ENCODE measurements around the gene SHKBP1.
"Not testable (repeated sequence)": the region's sequence is repeated elsewhere in the genome, so short reads cannot be mapped to it uniquely, and the experiment has no call there.

Gene SHKBP1

DNA sequence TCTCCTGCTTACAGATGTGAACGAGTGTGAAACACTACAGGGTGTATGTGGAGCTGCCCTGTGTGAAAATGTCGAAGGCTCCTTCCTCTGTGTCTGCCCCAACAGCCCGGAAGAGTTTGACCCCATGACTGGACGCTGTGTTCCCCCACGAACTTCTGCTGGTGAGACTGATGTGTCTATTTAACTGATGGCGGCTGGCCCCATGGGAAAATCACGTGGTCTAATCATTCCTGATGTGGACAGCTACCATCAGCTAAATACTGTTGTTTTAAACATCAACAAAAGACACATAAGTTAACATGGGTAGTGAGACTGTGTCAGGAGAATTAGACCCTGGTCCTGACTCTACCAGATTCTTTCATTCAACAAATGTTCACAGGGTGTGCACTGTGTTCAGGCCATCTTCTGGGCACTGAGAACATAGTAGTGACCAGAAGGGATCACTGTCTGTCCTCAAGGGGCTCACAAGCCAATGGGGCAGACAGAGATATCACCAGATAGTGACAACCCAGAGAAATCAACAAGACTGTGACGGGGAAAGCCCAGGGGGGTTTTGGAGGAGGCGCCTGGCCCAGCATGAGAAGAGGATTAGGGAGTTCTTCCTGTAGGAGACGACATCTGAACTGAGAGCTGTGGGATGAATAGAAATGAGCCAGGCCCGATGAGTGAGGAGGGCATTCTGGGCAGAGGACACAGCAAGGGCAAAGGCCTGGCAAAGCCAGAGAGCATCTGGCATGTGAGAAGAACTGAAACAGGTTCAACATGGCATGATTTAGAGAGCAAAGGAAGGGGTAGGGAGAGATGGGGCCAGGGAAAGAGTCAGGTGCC, 42.9 kb downstream of the SHKBP1 start:
- DNase-seq = no peak

DNA sequence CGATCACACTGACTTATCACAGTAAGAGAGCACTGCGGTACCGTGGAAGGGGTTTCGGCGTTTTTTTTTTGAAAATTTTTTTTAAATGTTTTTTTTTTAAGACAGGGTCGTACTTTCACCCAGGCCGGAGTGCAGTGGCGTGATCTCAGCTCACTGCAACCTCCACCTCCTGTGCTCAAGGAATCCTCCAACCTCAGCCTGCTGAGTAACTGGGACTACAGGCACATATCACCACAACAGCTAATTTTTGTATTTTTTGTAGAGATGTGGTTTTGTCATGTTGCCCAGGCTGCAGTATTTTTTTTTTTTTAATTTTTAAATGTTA, 43.5 kb downstream of the SHKBP1 start:
- no peak for DNase-seq

DNA sequence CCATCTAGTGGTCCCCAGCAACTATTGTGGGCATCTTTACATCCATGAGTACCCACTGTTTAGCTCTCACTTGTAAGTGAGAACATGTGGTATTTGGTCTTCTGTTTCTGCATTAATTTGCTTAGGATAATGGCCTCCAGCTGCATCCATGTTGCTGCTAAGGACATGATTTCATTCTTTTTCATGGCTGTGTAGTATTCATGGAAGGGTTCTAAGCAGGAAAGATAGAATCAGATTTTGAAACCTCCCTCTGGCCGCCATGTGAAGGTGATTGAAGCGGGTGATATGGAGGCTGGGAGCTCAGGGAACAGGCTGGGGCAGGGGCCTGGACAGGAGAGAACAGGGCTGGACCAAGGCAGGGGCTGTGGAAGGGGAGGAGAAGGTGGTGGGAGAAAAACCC, 44.6 kb downstream of the SHKBP1 start:
- no peak for DNase-seq

DNA sequence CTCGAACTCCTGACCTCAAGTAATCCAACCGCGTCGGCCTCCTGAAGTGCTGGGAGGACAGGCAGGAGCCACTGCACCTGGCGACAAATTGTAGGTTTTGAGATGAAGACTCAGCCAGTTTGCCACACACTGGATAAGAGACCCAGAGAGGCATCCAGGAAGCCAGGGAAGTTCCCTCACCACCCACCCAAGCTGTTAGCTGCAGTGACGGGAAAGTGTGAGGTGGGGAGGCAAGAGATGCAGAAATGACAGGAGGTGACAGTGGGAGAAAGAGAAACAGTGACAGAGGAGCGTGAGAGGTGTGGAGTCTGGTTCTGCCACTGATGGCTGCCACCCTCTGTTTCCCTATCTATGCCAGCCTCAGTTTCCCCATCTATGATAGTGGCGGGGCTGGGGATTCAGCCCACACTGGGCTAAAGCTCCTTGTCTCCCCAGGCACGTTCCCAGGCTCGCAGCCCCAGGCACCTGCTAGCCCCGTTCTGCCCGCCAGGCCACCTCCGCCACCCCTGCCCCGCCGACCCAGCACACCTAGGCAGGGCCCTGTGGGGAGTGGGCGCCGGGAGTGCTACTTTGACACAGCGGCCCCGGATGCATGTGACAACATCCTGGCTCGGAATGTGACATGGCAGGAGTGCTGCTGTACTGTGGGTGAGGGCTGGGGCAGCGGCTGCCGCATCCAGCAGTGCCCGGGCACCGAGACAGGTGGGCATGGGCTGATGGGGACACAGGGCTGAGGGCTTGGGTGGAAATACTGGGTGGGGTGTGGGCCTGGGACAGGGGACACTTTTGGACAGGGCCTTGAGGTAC, 45.5 kb downstream of the SHKBP1 start:
- DNase-seq = no peak

DNA sequence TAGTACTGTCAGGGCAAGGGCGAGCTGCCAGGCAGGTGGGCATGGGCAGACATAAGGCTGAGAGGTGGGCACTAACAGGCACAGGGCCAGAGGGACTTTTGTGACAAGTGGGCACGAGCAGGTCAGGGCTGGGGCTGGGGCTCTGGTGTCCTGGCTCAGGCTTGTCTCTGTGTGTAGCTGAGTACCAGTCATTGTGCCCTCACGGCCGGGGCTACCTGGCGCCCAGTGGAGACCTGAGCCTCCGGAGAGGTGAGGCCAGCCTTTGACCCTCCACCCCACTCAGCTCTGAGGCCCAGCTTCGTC, 46.1 kb downstream of the SHKBP1 start:
- DNase-seq = no peak

DNA sequence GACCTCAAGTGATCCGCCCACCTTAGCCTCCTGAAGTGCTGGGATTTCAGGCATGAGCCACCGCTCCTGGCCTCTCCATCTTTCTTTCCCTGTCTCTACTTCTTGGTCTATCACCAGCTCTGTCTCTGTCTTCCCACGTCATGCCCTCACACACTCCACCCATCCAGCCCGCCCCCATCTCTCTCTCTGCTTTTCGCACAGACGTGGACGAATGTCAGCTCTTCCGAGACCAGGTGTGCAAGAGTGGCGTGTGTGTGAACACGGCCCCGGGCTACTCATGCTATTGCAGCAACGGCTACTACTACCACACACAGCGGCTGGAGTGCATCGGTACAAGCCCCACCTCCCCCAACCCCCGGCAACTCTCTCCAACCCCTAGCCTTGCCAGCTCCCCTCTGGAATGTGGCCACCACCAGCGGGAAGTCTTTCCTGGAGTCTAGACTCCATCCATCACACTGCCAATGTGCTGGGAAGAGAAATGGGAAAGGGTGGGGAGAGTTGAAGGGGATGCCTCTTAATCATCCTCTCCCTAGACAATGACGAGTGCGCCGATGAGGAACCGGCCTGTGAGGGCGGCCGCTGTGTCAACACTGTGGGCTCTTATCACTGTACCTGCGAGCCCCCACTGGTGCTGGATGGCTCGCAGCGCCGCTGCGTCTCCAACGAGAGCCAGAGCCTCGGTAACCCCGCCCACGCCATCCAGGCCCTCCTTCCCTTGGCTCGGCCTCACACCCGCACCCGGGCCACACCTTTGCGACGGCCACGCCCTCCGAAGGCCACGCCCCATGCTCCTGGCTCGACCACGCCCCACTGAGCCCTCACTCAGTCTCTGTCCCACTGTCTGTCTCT, 47.0 kb downstream of the SHKBP1 start:
- no peak for DNase-seq

DNA sequence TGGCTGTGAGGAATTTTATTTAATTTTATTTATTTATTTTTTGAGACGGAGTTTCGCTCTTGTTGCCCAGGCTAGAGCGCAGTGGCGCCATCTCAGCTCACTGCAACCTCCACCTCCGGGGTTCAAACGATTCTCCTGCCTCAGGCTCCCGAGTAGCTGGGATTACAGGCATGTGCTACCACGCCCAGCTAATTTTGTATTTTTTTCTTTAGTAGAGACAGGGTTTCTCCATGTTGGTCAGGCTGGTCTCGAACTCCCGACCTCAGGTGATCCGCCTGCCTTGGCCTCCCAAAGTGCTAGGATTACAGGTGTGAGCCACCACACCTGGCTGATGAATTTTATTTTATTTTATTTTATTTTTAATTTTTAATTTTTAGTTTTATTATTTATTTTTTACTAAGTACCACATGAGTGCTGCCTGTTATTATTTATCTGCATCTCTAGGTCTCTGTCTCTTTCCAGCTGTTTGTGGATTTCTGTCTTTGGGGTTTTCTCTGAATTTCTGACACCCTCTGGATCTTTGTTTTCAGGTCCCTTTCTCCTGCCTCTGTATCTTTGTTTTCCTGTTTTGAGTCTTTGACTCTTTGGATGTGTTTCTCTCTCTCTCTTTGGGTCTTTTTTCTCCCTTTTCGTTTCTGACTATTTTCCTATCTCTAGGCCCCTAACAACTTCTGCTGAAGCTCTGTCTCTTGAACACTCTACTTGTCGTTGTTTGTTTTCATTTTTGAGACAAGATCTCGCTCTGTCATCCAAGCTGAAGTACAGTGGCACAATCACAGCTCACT, 47.9 kb downstream of the SHKBP1 start:
- DNase-seq = not testable (repeated sequence)

DNA sequence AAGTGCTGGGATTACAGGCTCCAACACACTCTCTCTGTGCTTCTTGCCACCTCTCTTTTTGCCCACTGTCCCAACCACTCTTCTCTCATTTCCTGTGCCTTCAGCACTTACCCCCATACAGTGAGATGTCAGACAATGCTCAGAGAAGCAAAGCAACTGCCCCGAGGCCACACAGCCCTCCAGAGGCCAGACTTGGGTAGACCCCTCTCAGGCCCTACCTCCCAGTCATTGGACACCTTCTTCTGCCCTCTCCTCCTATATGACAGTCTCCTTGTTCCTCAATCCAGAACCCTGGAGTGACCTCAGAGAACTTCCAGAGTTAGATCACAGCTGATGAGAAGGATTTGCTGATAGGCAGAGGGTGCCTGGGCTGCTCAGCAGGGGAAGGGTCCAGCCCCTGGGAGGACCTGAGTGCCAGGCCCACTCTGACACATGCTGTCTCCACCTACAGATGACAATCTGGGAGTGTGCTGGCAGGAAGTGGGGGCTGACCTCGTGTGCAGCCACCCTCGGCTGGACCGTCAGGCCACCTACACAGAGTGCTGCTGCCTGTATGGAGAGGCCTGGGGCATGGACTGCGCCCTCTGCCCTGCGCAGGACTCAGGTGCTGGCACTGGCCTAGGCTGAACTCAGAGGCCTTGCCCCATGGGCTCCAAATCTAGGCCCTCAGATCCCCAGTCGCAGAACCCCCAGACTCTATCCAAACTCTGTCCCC, 48.9 kb downstream of the SHKBP1 start:
- DNase-seq = no peak

DNA sequence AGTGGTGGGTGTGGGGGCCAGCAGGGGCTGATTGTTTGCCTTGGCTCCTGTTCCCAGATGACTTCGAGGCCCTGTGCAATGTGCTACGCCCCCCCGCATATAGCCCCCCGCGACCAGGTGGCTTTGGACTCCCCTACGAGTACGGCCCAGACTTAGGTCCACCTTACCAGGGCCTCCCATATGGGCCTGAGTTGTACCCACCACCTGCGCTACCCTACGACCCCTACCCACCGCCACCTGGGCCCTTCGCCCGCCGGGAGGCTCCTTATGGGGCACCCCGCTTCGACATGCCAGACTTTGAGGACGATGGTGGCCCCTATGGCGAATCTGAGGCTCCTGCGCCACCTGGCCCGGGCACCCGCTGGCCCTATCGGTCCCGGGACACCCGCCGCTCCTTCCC, 50.2 kb downstream of the SHKBP1 start:
- DNase-seq = no peak

DNA sequence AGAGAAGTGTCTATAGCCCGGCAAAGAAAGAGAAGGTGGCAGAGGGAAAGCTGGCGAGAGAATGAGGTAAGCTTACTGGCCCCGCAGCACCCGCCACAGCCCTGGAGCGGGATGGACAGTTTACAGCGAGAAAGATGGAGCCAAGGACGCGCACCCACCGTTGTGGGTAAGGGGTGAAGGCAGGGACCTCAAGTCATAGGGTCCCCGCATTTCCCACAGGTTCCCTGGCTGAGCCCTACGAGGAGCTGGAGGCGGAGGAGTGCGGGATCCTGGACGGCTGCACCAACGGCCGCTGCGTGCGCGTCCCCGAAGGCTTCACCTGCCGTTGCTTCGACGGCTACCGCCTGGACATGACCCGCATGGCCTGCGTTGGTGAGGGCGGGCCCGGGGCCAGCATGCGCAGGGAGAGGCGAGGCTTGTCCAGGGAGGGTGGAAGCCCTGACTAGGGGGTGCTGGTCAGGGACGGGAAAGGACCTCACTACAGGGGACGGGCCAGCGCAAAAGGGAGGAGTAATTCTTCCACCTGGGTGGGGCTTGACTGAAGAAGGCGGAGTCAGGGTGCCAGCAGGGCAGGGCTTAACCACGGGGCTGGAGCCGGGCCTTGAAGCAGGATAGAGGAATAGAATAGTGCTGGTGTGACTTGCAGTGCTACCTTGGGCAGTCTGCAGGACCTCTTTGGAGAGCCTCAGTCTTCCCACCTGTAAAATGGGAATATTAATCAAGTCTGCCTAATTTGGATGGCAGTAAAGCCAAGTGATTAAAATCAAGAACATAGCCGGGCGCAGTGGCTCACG, 51.0 kb downstream of the SHKBP1 start:
- DNase-seq = no peak

DNA sequence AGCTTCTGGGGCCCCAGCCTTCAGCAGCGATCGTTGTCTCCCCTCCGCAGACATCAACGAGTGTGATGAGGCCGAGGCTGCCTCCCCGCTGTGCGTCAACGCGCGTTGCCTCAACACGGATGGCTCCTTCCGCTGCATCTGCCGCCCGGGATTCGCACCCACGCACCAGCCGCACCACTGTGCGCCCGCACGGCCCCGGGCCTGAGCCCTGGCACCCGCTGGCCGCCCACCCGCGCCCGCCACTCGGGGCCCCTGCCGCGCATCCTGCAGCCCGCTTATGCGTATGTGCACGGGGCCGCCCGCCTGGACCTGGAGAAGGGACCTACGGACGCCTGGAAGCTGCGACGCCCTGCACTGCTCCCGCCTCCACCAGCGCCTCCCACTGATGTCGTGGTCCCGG, 52.7 kb downstream of the SHKBP1 start:
- DNase-seq = no peak

DNA sequence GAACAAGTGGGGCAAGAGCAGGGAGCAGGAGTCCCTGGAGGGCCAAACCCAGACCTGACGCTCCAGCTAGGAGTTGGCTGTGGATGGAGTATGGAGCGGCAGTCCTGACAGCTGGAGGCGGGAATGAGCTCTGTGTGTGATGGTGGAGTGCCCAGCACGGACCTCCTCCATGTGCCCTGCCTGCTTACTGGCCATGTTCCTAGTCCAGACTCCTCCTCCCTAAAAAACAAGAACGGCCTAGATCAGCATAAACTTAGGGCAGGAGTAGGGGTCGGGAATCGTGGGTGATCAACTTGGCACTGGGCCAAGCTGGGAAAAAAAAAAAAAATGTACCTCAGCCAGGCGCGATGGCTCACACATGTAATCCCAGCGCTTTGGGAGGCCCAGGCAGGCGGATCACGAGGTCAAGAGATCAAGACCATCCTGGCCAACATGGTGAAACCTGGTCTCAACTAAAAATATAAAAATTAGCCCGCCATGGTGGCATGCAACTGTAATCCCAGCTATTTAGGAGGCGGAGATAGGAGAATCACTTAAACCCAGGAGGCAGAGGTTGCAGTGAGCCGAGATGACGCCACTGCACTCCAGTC, 54.0 kb downstream of the SHKBP1 start:
- DNase-seq = no peak

DNA sequence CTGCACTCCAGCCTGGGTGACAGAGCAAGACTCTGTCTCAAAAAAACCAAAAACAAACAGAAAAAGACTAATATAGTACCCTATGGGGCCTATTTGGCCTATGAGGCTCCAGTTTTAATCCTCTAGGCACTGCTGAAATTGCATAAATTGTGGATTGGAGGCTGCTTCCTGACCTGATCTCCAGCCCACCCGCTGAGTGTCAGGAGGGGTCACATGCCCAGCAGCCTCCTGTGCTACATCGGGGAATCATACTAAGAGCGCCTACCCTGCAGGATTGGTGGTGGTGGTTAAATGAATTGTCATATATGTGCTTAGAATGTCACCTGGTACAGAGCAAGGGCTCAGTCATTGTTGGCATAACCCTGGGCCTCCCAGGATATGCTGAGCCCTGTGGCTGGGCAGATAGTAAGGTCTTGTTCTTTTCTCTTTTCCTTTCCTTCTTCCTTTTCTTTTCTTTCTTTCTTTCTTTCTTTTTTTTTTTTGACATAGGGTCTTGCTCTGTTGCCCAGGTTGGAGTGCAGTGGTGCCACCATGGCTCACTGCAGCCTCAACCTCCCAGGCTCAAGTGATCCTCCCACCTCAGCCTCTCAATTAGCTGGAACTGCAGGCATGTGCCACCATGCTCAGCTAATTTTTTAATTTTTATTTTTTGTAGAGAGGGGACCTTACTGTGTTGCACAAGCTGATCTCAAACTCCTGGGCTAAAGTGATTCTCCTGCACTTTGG, 55.8 kb downstream of the SHKBP1 start:
- no peak for DNase-seq

DNA sequence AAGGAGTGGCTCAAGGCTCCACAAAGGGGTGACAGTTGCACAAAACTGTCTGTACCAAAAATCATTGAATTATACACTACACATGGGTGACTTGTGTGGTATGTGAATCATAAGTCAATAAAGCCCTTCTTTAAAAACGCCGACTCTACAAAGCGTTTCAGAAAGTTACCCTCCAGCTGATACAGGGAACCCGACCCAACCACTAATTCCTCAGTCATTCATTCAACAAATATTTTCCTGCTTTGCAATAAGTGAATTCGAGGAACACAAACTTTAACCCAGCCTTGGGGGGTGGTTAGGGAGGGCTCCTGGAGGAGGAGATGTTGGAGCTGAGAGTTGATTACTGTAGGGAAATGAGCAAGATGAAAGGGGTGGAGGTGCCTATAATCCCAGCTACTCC, 56.5 kb downstream of the SHKBP1 start:
- no peak for DNase-seq

DNA sequence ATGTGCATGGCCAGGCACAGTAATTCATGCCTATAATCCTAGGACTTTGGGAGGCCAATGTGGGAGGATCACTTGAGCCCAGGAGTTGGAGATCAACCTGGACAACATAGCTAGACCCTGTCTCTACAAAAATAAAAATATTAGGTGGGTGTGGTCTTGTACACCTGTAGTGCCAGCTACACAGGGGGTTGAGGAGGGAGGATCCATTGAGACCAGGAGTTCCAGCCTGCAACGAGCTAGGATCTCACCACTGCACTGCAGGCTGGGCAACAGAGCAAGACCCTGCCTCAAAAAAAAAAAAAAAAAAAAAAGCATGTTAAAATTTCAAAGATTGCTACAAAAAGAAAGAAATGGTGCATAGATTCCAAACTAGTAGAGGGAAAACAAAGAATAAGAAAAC, 61.7 kb downstream of the SHKBP1 start:
- DNase-seq = no peak

DNA sequence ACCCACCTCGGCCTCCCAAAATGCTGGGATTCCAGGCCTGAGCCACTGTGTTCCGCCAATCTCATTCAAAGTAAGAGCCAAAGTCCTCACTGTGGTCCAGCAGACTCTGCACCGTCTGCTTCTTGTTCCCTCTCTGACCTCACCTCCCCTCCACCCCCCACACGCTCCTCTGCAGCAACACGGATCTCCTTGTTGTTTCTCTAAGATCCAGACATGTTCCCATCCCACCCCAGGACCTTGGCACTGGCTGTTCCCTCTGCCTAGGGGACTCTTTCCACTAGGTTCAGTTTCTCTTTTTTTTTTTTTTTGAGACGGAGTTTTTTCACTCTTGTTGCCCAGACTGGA, 62.9 kb downstream of the SHKBP1 start:
- no peak for DNase-seq

DNA sequence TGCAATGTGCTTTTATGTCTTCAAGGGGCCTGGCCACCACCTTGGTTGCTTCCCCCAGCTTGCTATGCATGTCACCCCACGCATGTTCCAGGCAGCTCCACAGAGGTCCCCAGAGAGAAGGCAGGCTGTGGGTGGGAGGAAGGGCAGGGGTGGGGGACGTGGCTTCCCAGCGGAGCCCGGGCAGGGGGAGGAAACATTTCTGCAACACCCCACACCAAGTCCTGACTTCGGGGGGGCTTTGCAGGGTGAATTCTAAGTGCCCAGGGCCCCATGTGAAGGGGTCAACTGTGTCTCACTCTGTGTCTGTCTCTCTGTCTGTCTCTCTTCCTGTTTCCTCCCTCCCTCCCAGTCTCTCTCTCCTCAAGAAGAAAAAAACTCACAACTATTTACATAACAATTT, 64.1 kb downstream of the SHKBP1 start:
- DNase-seq = no peak
